H1 (cell line): ENCODE data around the gene OXNAD1. TPM values are rescaled to one million over a fixed set of nuclear protein-coding genes. Genes with fewer than 3 reads are reported as not detected.

Source experiments
- CEBPB ChIP-seq: IDR thresholded peaks from 2 replicates; pipeline ENCODE4 v1.6.1; 2012; ENCODE audit warnings: low read depth, low read length
- CHD2 ChIP-seq: IDR thresholded peaks from 2 replicates; pipeline ENCODE4 v1.6.1; 2012; ENCODE audit warnings: low read length, improper control_type of control experiment
- CHD7 ChIP-seq: fragments of 300-600 bp; sonication (generic); IDR thresholded peaks from 2 replicates; pipeline ENCODE4 v1.7.1; 2012; ENCODE audit warnings: low read length, moderate library complexity, mild to moderate bottlenecking, inconsistent platforms; ENCODE audit not compliant: insufficient replicate concordance
- CREB1 ChIP-seq: IDR thresholded peaks from 2 replicates; pipeline ENCODE4 v1.6.1; 2012; ENCODE audit warnings: inconsistent platforms
- JUN ChIP-seq: IDR thresholded peaks from 2 replicates; pipeline ENCODE4 v1.6.1; 2011; ENCODE audit warnings: low read depth, mild to moderate bottlenecking, improper control_type of control experiment, low read length
- KDM1A ChIP-seq: fragments of 200-600, 300-600 bp; sonication (generic); IDR thresholded peaks from 2 replicates; pipeline ENCODE4 v1.7.1; 2016; ENCODE audit warnings: mild to moderate bottlenecking, low read length, borderline replicate concordance
- KDM5A ChIP-seq: fragments of 200-600 bp; IDR thresholded peaks from 2 replicates; pipeline ENCODE4 v1.7.1; 2012; ENCODE audit warnings: mild to moderate bottlenecking, low read length, inconsistent platforms, mixed read lengths
- MAX ChIP-seq: IDR thresholded peaks from 2 replicates; pipeline ENCODE4 v1.6.1; 2012; ENCODE audit warnings: inconsistent platforms
- POLR2AphosphoS5 ChIP-seq: IDR thresholded peaks from 2 replicates; pipeline ENCODE4 v1.6.1; 2011; ENCODE audit warnings: low read depth, low read length
- POU5F1 ChIP-seq: IDR thresholded peaks from 2 replicates; pipeline ENCODE4 v1.6.1; 2011; ENCODE audit warnings: low read depth, mild to moderate bottlenecking, low read length, moderate library complexity
- RXRA ChIP-seq: IDR thresholded peaks from 2 replicates; pipeline ENCODE4 v1.6.1; 2011; ENCODE audit warnings: low read depth, mild to moderate bottlenecking, low read length, moderate library complexity; ENCODE audit not compliant: insufficient read depth
- SRF ChIP-seq: IDR thresholded peaks from 2 replicates; pipeline ENCODE4 v1.6.1; 2011; ENCODE audit warnings: mild to moderate bottlenecking, low read depth, low read length, moderate library complexity
- TCF12 ChIP-seq: IDR thresholded peaks from 2 replicates; pipeline ENCODE4 v1.6.1; 2011; ENCODE audit warnings: low read depth, mild to moderate bottlenecking, low read length
- polyA plus RNA-seq, 7 experiments: library from polyadenylated mRNA; depleted of rRNA in 3 of 7; stranded (reverse) in 5 of 7; unstranded in 2 of 7; fragments of >200 nt in 5 of 7; fragments of 200-250 nt in 2 of 7; gene quantifications; 1 replicate in 5 of 7; 2 replicates in 1 of 7; 4 replicates in 1 of 7; pipeline versions ENCODE4 v1.2.1 to v1.2.3, GENCODE V29; 2011 to 2013; ENCODE audit warnings: missing spikeins in 2 of 7, mixed read lengths in 2 of 7
- total RNA-seq: library from RNA; stranded (reverse); fragmentation: NEBNext Ultra II Directional; extraction: Animal tissue kit (Norgen Biotek cat#: 25700); gene quantifications from 2 replicates; pipeline ENCODE4 v1.2.1, GENCODE V29; 2021

The OXNAD1 gene
- total and polyA plus RNA-seq, 2 of the 8 experiments (the other 6 are each of a cell fraction or from before 2014, with no cell fraction given): 14.9 to 24.8 TPM

- TF ChIP-seq CHD7 (no peak), SRF (no peak), TCF12 (no peak), CEBPB (no peak), MAX (no peak), KDM5A (no peak), POU5F1 (no peak), KDM1A (no peak), CREB1 (no peak), POLR2AphosphoS5 (no peak), CHD2 (no peak), JUN (no peak), RXRA (no peak)
These were observed 38.1 kb downstream of the OXNAD1 start (continued) for GRCh38 chr3:16303037-16303575.
